ENCODE measurements around the gene CACUL1.

CACUL1 gene

GRCh38 chr10:118778727-118779126 is 24.0 kb upstream of the CACUL1 start:
- no peak for TF ChIP-seq CTCF (IDR thresholded peaks at IDR 0.05; ENCODE audit: low read depth, low read length)
- DNase-seq (ENCODE audit: low read depth in 2 of 2) = no peak
- H3K4me3 ChIP-seq (replicated peaks in 1 of 2; ENCODE audit: low read depth in 2 of 2, low read length in 2 of 2) = no peak overlapping the region

GRCh38 chr10:118776960-118777359 is 22.2 kb upstream of the CACUL1 start:
- DNase-seq (ENCODE audit: low read depth in 2 of 2) = no peak
- no peak overlapping the region for H3K4me3 ChIP-seq (replicated peaks in 1 of 2; ENCODE audit: low read depth in 2 of 2, low read length in 2 of 2)
- no peak for TF ChIP-seq CTCF (IDR thresholded peaks at IDR 0.05; ENCODE audit: low read depth, low read length)

- no peak overlapping the region for H3K4me3 ChIP-seq (replicated peaks in 1 of 2; ENCODE audit: low read depth in 2 of 2, low read length in 2 of 2)
- TF ChIP-seq CTCF (IDR thresholded peaks at IDR 0.05; ENCODE audit: low read depth, low read length) = no peak
- no peak for DNase-seq (ENCODE audit: low read depth in 2 of 2)
These were observed 21.3 kb upstream of the CACUL1 start for GRCh38 chr10:118776033-118776432.

DNA sequence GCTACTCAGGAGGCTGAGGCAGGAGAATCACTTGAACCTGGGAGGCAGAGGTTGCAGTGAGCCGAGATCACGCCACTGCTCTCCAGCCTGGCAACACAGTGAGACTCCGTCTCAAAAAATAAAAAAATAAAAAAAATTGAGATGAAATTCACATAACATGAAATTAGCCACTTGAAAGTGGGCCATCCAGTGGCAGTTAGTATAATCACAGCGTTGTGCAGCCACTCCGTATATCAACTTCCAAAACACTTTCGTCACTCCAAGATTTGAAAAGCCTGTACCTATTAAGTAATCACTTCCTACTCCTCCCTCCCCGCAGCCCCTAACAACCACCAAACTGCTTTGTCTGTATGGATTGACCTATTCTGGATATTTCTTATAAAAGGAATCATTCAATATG is 20.7 kb upstream of the CACUL1 start:
- DNase-seq (ENCODE audit: low read depth in 2 of 2) = peak in 1 of 2 donors; percentile 27
- H3K4me3 ChIP-seq (replicated peaks in 1 of 2; ENCODE audit: low read depth in 2 of 2, low read length in 2 of 2) = no peak overlapping the region
- TF ChIP-seq CTCF (IDR thresholded peaks at IDR 0.05; ENCODE audit: low read depth, low read length) = peak; percentile 13

GRCh38 chr10:118773041-118773440 is 18.3 kb upstream of the CACUL1 start:
- DNase-seq (ENCODE audit: low read depth in 2 of 2) = no peak
- H3K4me3 ChIP-seq (replicated peaks in 1 of 2; ENCODE audit: low read depth in 2 of 2, low read length in 2 of 2) = no peak overlapping the region
- no peak for TF ChIP-seq CTCF (IDR thresholded peaks at IDR 0.05; ENCODE audit: low read depth, low read length)

GRCh38 chr10:118771976-118772375 is 17.2 kb upstream of the CACUL1 start:
- no peak for TF ChIP-seq CTCF (IDR thresholded peaks at IDR 0.05; ENCODE audit: low read depth, low read length)
- no peak overlapping the region for H3K4me3 ChIP-seq (replicated peaks in 1 of 2; ENCODE audit: low read depth in 2 of 2, low read length in 2 of 2)
- DNase-seq (ENCODE audit: low read depth in 2 of 2) = no peak

DNA sequence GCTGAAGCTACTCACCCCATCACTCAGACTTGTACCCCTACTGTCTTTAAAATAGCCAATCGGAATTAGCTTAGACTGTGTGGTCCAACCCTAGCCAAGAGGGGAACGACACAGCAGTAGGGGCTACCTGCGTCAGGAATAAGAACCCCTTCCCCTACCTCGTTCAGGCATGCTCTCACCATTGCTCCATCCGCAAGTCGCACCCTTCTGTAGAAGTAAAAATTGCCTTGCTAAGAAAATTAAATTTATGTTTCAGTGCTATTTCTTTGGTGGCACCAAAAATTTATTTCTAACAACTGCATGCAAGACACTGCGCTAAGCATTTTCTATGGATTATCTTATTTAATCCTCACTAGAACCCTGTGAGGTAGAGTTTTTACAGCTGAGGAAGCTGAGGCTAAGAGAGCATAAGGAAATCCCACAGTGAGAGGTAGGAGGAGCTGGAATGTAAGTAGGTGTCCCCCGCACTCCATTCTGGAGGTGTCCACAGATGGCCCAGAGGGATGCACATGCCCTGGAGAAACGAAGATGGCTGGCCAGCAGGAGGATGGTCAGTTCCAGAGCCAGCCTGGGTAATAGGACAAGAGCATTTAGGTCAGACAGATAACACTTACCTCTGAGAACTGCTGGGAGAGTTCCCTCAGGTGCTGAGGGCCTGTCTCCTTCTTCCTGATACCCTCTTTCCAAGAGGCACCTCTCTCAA is 15.3 kb upstream of the CACUL1 start:
- no peak for TF ChIP-seq CTCF (IDR thresholded peaks at IDR 0.05; ENCODE audit: low read depth, low read length)
- no peak overlapping the region for H3K4me3 ChIP-seq (replicated peaks in 1 of 2; ENCODE audit: low read depth in 2 of 2, low read length in 2 of 2)
- DNase-seq (ENCODE audit: low read depth in 2 of 2) = no peak

Data from cardiac fibroblast (primary cell).